ENCODE measurements around the gene PELI2. TPM values are rescaled to one million over a fixed set of nuclear protein-coding genes. Genes with fewer than 3 reads are reported as not detected.

Gene PELI2
- total and polyA plus RNA-seq, 2 donors (not counting 1 experiment from before 2014, with no cell fraction given): 15.5 to 29.2 TPM

DNA sequence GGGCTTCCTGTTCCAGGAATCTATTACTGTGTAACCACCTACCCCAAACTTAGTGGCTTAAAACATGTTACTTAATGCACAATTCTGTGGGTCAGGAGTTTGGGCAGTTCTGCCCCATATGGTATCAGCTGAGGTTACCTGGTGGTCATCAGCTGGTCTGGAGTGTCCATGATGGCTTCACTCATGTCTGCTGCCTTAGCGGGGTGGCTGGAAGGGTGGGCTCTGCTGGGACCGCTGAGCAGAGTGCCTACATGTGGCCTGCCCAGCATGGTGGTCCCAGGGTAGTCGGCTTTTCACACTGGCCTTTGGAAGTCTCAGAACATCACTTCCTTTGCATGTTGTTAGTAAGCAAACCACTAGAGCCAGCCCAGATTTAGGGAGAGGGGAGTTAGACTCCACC lies 53.9 kb downstream of the PELI2 start:
- Histone ChIP-seq H3K9me3 (ENCODE audit: control insufficient read depth, insufficient read depth, low read depth, low read length) (no peaks in the 10 kb centered on the region), H3K9ac (ENCODE audit: insufficient read depth, low read length) (no peak overlapping the region), H3K79me2 (ENCODE audit: control insufficient read depth, insufficient read depth, low read length) (peaks cover 1% of the 10 kb centered on the region), H2AFZ (ENCODE audit: low read length) (no peak overlapping the region), H3K4me2 (ENCODE audit: extremely low read depth, insufficient read depth, low read length) (no peak overlapping the region), H3K36me3 (ENCODE audit: control insufficient read depth, insufficient read depth, low read length) (no peaks in the 10 kb centered on the region), H3K27ac (ENCODE audit: insufficient read depth, low read length) (peak overlapping the region; percentile 8), H3K4me1 (ENCODE audit: control insufficient read depth, extremely low read depth, insufficient read depth, low read length) (peaks cover 11% of the 10 kb centered on the region), H3K27me3 (ENCODE audit: control insufficient read depth, insufficient read depth, low read length) (no peaks in the 10 kb centered on the region), H4K20me1 (ENCODE audit: control insufficient read depth, extremely low read depth, insufficient read depth, low read length) (no peaks in the 10 kb centered on the region), H3K4me3 (replicated peaks in 1 of 4; ENCODE audit: control extremely low read depth in 1 of 4, insufficient read depth in 1 of 4, low read depth in 3 of 4, low read length in 4 of 4) (no peak overlapping the region)
- no peak for DNase-seq (ENCODE audit: low read depth in 2 of 2)
- no peak for TF ChIP-seq EZH2 (IDR thresholded peaks at IDR 0.05; ENCODE audit: low read length, missing control alignments)
- TF ChIP-seq, protein P1, sequence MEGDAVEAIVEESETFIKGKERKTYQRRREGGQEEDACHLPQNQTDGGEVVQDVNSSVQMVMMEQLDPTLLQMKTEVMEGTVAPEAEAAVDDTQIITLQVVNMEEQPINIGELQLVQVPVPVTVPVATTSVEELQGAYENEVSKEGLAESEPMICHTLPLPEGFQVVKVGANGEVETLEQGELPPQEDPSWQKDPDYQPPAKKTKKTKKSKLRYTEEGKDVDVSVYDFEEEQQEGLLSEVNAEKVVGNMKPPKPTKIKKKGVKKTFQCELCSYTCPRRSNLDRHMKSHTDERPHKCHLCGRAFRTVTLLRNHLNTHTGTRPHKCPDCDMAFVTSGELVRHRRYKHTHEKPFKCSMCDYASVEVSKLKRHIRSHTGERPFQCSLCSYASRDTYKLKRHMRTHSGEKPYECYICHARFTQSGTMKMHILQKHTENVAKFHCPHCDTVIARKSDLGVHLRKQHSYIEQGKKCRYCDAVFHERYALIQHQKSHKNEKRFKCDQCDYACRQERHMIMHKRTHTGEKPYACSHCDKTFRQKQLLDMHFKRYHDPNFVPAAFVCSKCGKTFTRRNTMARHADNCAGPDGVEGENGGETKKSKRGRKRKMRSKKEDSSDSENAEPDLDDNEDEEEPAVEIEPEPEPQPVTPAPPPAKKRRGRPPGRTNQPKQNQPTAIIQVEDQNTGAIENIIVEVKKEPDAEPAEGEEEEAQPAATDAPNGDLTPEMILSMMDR (conservative IDR thresholded peaks at IDR 0.05 in 1 of 2, IDR thresholded peaks at IDR 0.05 in 1 of 2; ENCODE audit: low read depth in 1 of 2, low read length in 2 of 2): no peak

DNA sequence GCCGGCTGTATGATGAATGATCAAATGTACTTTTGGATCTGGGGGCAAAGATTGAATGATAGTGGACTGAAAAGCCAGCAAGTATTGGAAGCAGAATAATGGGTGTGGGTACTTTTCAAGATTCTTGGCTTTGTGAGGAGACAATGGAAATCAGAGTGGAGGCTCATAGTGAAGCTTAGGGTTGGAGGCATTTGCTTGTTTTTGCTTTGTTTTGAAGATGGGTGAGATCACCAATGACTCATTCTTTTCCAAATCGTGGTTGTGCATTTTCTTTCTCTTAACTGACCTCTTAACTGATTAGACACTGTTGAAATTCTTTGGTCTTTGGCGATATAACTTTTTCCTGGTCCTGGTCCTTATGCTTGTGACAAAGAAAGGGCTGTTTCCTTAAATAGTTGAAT lies 54.4 kb downstream of the PELI2 start:
- H3K4me3 ChIP-seq (replicated peaks in 1 of 4; ENCODE audit: control extremely low read depth in 1 of 4, insufficient read depth in 1 of 4, low read depth in 3 of 4, low read length in 4 of 4): no peak overlapping the region
- H4K20me1 ChIP-seq (ENCODE audit: control insufficient read depth, extremely low read depth, insufficient read depth, low read length): no peaks in the 10 kb centered on the region
- H3K9ac ChIP-seq (ENCODE audit: insufficient read depth, low read length): no peak overlapping the region
- peaks cover 11% of the 10 kb centered on the region for H3K4me1 ChIP-seq (ENCODE audit: control insufficient read depth, extremely low read depth, insufficient read depth, low read length)
- no peaks in the 10 kb centered on the region for H3K27me3 ChIP-seq (ENCODE audit: control insufficient read depth, insufficient read depth, low read length)
- TF ChIP-seq, protein P1 (conservative IDR thresholded peaks at IDR 0.05 in 1 of 2, IDR thresholded peaks at IDR 0.05 in 1 of 2; ENCODE audit: low read depth in 1 of 2, low read length in 2 of 2): no peak
- no peak for TF ChIP-seq EZH2 (IDR thresholded peaks at IDR 0.05; ENCODE audit: low read length, missing control alignments)
- no peaks in the 10 kb centered on the region for H3K36me3 ChIP-seq (ENCODE audit: control insufficient read depth, insufficient read depth, low read length)
- H3K9me3 ChIP-seq (ENCODE audit: control insufficient read depth, insufficient read depth, low read depth, low read length): no peaks in the 10 kb centered on the region
- H3K79me2 ChIP-seq (ENCODE audit: control insufficient read depth, insufficient read depth, low read length): peaks cover 1% of the 10 kb centered on the region
- peak overlapping the region; percentile 75 for H3K4me2 ChIP-seq (ENCODE audit: extremely low read depth, insufficient read depth, low read length)
- peak; percentile 85 to 91 for DNase-seq (ENCODE audit: low read depth in 2 of 2)
- peak overlapping the region; percentile 50 for H3K27ac ChIP-seq (ENCODE audit: insufficient read depth, low read length)
- H2AFZ ChIP-seq (ENCODE audit: low read length): no peak overlapping the region

DNA sequence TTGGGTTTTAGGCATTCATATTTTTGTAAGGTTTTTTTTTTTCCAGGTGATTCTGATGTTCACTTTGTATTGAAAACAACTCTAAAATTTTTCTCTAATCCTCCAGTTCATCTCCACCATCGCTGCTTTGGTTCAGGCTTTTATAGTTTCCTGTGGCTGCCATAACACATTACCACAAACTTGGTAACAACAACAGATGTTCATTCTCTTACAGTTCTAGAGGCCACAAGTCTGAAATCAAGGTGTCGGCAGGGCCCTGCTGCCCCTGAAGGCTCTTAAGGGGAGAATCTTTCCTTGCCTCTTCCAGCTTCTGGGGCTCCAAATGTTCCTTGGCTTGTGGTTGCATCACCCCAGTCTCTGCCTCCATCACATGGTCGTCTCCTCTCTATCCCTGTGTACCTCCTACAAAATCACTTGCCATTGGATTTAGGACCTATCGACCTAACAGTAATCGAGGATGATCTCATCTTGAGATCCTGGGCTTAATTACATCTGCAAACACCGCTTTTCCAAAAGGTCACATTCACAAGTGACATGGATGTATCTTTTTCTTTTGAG lies 55.2 kb downstream of the PELI2 start:
- Histone ChIP-seq H3K9ac (ENCODE audit: insufficient read depth, low read length) (no peak overlapping the region), H4K20me1 (ENCODE audit: control insufficient read depth, extremely low read depth, insufficient read depth, low read length) (no peaks in the 10 kb centered on the region), H3K4me3 (replicated peaks in 1 of 4; ENCODE audit: control extremely low read depth in 1 of 4, insufficient read depth in 1 of 4, low read depth in 3 of 4, low read length in 4 of 4) (no peak overlapping the region), H3K4me1 (ENCODE audit: control insufficient read depth, extremely low read depth, insufficient read depth, low read length) (peaks cover 11% of the 10 kb centered on the region), H3K36me3 (ENCODE audit: control insufficient read depth, insufficient read depth, low read length) (no peaks in the 10 kb centered on the region), H3K27me3 (ENCODE audit: control insufficient read depth, insufficient read depth, low read length) (no peaks in the 10 kb centered on the region), H3K79me2 (ENCODE audit: control insufficient read depth, insufficient read depth, low read length) (peaks cover 1% of the 10 kb centered on the region), H3K27ac (ENCODE audit: insufficient read depth, low read length) (no peak overlapping the region), H2AFZ (ENCODE audit: low read length) (no peak overlapping the region), H3K9me3 (ENCODE audit: control insufficient read depth, insufficient read depth, low read depth, low read length) (no peaks in the 10 kb centered on the region), H3K4me2 (ENCODE audit: extremely low read depth, insufficient read depth, low read length) (no peak overlapping the region)
- DNase-seq (ENCODE audit: low read depth in 2 of 2): no peak
- TF ChIP-seq, protein P1 (conservative IDR thresholded peaks at IDR 0.05 in 1 of 2, IDR thresholded peaks at IDR 0.05 in 1 of 2; ENCODE audit: low read depth in 1 of 2, low read length in 2 of 2): no peak
- TF ChIP-seq EZH2 (IDR thresholded peaks at IDR 0.05; ENCODE audit: low read length, missing control alignments): no peak
